Stimulated activated CD4-positive, alpha-beta T cell treated with anti-CD3 and anti-CD28 coated beads, Interleukin-2, amount 100 ng/mL, for 48 hours (primary cell): Measurements from ENCODE around the gene AHDC1.
"Not testable (repeated sequence)": the region's sequence is repeated elsewhere in the genome, so short reads cannot be mapped to it uniquely, and the experiment has no call there.

ENCODE experiments used
- DNase-seq, 2 donors: peaks; one replicate each; pipeline ENCODE4 v3.0.0-alpha.2; 2020

Gene AHDC1

GRCh38 chr1:27632387-27633297 is 28.7 kb upstream of the AHDC1 start:
- peak in 1 of 2 donors; percentile 42 for DNase-seq

GRCh38 chr1:27630859-27631491 is 27.0 kb upstream of the AHDC1 start:
- DNase-seq, result no peak

GRCh38 chr1:27628712-27629111 is 24.8 kb upstream of the AHDC1 start:
- DNase-seq, result no peak

- not testable (repeated sequence) for DNase-seq
These were observed 23.8 kb upstream of the AHDC1 start for GRCh38 chr1:27627733-27628132.

- no peak for DNase-seq
These were observed 23.1 kb upstream of the AHDC1 start for GRCh38 chr1:27627061-27627460.

- no peak for DNase-seq
These were observed 22.3 kb upstream of the AHDC1 start for GRCh38 chr1:27626031-27626935.

- no peak for DNase-seq
These were observed 20.7 kb upstream of the AHDC1 start for GRCh38 chr1:27624467-27625178.

- DNase-seq, result no peak
These were observed 19.6 kb upstream of the AHDC1 start for GRCh38 chr1:27623327-27624212.

- no peak for DNase-seq
These were observed 18.9 kb upstream of the AHDC1 start for GRCh38 chr1:27622828-27623227.

- no peak for DNase-seq
These were observed 17.3 kb upstream of the AHDC1 start for GRCh38 chr1:27621051-27621920.

GRCh38 chr1:27619782-27620438 is 16.0 kb upstream of the AHDC1 start:
- DNase-seq, result not testable (repeated sequence)

- no peak for DNase-seq
These were observed 14.6 kb upstream of the AHDC1 start for GRCh38 chr1:27618341-27619082.

- DNase-seq, result no peak
These were observed 13.5 kb upstream of the AHDC1 start for GRCh38 chr1:27617420-27617819.

- DNase-seq, result no peak
These were observed 12.5 kb upstream of the AHDC1 start for GRCh38 chr1:27616441-27616840.

- no peak for DNase-seq
These were observed 11.6 kb upstream of the AHDC1 start for GRCh38 chr1:27615346-27616192.

- no peak for DNase-seq
These were observed 10.8 kb upstream of the AHDC1 start for GRCh38 chr1:27614625-27615344.

- DNase-seq, result no peak
These were observed 10.2 kb upstream of the AHDC1 start for GRCh38 chr1:27614043-27614624.
